SU-DHL-6 (cell line): ENCODE results near the gene PRKAG3.

ENCODE experiments used
- CTCF ChIP-seq: fragments of 200-600 bp; sonication (generic); IDR thresholded peaks from one replicate; pipeline ENCODE4 v1.5.1; 2017; ENCODE audit warnings: antibody characterized with exemption, mild to moderate bottlenecking, low read length, moderate library complexity; ENCODE audit not compliant: insufficient read depth, poor library complexity, severe bottlenecking
- EZH2phosphoT487 ChIP-seq: fragments of 200-600 bp; sonication (generic), shearing (Covaris generic); conservative IDR thresholded peaks from 2 replicates; pipeline ENCODE4 v1.6.1; 2018; ENCODE audit warnings: mild to moderate bottlenecking, antibody characterized with exemption, low read length, moderate library complexity, mixed read lengths

GRCh38 chr2:218805627-218806026 lies 26.0 kb downstream of the PRKAG3 start:
- no peak for TF ChIP-seq CTCF
- no peak for TF ChIP-seq EZH2phosphoT487
